ENCODE data around the gene DOK4. TPM values are rescaled to one million over a fixed set of nuclear protein-coding genes. Genes with fewer than 3 reads are reported as not detected.

The DOK4 gene
- total RNA-seq, 1 donor: 40.2 TPM

GRCh38 chr16:57509231-57509923, 23.1 kb upstream of the DOK4 start:
- TF ChIP-seq, protein P1, sequence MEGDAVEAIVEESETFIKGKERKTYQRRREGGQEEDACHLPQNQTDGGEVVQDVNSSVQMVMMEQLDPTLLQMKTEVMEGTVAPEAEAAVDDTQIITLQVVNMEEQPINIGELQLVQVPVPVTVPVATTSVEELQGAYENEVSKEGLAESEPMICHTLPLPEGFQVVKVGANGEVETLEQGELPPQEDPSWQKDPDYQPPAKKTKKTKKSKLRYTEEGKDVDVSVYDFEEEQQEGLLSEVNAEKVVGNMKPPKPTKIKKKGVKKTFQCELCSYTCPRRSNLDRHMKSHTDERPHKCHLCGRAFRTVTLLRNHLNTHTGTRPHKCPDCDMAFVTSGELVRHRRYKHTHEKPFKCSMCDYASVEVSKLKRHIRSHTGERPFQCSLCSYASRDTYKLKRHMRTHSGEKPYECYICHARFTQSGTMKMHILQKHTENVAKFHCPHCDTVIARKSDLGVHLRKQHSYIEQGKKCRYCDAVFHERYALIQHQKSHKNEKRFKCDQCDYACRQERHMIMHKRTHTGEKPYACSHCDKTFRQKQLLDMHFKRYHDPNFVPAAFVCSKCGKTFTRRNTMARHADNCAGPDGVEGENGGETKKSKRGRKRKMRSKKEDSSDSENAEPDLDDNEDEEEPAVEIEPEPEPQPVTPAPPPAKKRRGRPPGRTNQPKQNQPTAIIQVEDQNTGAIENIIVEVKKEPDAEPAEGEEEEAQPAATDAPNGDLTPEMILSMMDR (IDR thresholded peaks at IDR 0.05; ENCODE audit: insufficient read depth, low read depth, low read length): no peak
- DNase-seq (ENCODE audit: low read depth): no peak
- H3K4me3 ChIP-seq (ENCODE audit: low read depth, low read length): no peak overlapping the region

- TF ChIP-seq, protein P1 (IDR thresholded peaks at IDR 0.05; ENCODE audit: insufficient read depth, low read depth, low read length): no peak
- H3K4me3 ChIP-seq (ENCODE audit: low read depth, low read length): no peak overlapping the region
- no peak for DNase-seq (ENCODE audit: low read depth)
Measured at GRCh38 chr16:57508035-57508425, 21.7 kb upstream of the DOK4 start.

DNA sequence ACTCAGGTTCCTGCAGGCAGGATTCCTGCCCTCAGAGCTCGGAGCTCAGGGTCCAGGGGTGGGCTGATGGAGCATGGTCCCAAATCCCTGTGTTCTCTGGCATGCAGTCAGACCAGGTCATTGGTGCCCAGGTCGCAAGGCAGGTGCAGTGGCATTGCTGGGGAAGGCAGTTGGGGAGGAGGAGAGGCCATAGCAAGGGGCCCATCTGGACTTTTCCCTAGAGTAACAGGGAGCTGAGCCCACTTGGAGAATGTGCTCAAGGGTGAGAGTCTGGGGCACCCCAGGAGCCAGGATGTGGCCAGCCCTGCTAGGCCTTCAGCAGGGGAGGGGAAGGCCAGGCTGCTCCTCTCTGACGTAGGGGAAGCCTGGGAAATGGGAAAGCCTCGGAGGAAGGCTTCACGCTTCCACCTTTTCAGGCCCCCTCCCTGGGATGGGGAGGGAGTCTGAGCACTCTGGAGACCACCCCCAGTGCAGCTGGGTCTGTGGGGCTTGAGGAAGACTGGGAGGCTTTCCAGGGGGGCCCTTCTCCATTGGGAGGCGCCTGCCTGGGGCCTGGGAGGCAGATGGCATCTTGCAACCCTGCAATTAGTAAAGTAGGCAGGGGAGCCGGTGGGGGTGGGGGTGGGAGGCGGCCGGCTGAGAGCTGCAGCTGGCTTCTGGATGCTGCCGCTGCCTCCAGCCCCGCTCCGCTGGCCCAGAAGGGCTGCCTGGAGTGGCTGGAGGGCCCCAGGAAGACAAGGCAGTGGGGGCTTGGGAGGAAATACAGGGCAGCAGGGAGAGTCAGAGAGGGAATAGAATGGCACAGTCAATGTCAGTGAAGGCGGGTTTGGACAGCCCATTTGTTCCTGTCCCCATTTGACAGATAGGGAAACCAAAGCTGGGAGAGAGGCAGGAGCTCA, 21.1 kb upstream of the DOK4 start:
- TF ChIP-seq, protein P1 (IDR thresholded peaks at IDR 0.05; ENCODE audit: insufficient read depth, low read depth, low read length): no peak

DNA sequence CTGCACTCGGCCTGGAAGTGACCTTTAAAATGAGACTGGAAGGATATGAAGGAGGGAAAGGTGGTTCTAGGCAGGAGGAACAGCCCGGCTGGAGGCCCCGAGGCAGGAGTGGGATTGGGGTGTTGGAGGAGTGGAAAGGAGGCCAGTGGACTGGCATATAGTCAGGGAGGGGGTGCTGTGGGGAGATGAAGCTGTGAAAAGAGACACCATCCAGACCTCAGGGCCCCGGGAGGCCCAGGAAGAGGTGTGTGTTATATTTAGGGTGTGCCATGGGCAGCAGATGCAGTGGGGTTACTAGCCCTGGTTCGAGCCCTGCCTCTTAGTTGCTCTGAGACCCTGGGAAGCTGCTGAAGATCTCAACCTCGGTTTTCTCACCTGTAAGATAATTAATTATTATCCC, 18.9 kb upstream of the DOK4 start:
- H3K4me3 ChIP-seq (ENCODE audit: low read depth, low read length): no peak overlapping the region
- TF ChIP-seq, protein P1 (IDR thresholded peaks at IDR 0.05; ENCODE audit: insufficient read depth, low read depth, low read length): no peak
- DNase-seq (ENCODE audit: low read depth): no peak

More for the DNA sequence above, 21.1 kb upstream of the DOK4 start:
- DNase-seq (ENCODE audit: low read depth): no peak
- H3K4me3 ChIP-seq (ENCODE audit: low read depth, low read length): no peak overlapping the region

GRCh38 chr16:57504491-57504890, 18.2 kb upstream of the DOK4 start:
- TF ChIP-seq, protein P1 (IDR thresholded peaks at IDR 0.05; ENCODE audit: insufficient read depth, low read depth, low read length): no peak
- H3K4me3 ChIP-seq (ENCODE audit: low read depth, low read length): no peak overlapping the region
- no peak for DNase-seq (ENCODE audit: low read depth)

DNA sequence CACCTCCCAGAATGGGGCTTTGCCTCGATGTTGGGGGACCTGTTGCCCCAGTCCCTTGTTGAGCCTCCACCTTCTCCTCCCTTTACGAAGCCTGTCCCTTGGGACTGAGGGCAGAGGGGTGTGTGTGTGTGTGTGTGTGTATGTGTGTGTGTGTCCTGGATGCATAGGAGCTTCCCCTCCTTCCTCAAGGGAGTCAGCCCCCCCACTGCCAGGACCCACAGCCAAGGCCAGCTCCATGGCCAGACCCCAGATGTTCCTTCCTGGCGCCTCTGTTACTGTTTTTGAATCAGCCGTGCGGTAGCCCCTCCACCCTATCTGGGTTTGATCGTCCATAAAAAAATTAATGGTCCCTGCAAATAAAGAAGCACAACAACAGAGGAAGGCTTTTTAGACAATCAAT, 17.7 kb upstream of the DOK4 start:
- no peak overlapping the region for H3K4me3 ChIP-seq (ENCODE audit: low read depth, low read length)
- no peak for DNase-seq (ENCODE audit: low read depth)
- TF ChIP-seq, protein P1 (IDR thresholded peaks at IDR 0.05; ENCODE audit: insufficient read depth, low read depth, low read length): no peak
